K562 (cell line): ENCODE measurements around the gene ABHD16A. TPM values are rescaled to one million over a fixed set of nuclear protein-coding genes. Genes with fewer than 3 reads are reported as not detected.

Experiments used
- ASH1L ChIP-seq: fragments of 450-650 bp; IDR thresholded peaks from 2 replicates; pipeline ENCODE4 v1.6.1; 2018; ENCODE audit warnings: borderline replicate concordance, mild to moderate bottlenecking, low read depth; ENCODE audit not compliant: partially characterized antibody
- CSDE1 ChIP-seq, 2 experiments: fragments of 450-650 bp; IDR thresholded peaks; 2 replicates each; pipeline ENCODE4 v1.6.1; 2016; ENCODE audit warnings: mild to moderate bottlenecking in 1 of 2
- GTF2A2 ChIP-seq: IDR thresholded peaks from 2 replicates; pipeline ENCODE4 v1.6.1; 2016; ENCODE audit warnings: mild to moderate bottlenecking, missing genetic modification characterization, missing compliant biosample characterization
- GTF2E2 ChIP-seq: fragments of 200-800 bp; sonication (Bioruptor generic); IDR thresholded peaks from 2 replicates; pipeline ENCODE4 v1.6.1; 2016; ENCODE audit warnings: missing genetic modification characterization, missing compliant biosample characterization
- HMG20B ChIP-seq: fragments of 250-450 bp; sonication (Bioruptor Pico); IDR thresholded peaks from 2 replicates; pipeline ENCODE4 v1.5.0; 2021; ENCODE audit warnings: mild to moderate bottlenecking
- HNRNPH1 ChIP-seq: fragments of 200-400 bp; formaldehyde crosslinking; optimal IDR thresholded peaks from 2 replicates; pipeline ENCODE3; 2017; ENCODE audit warnings: low read depth, mild to moderate bottlenecking, low read length, moderate library complexity
- IRF2 ChIP-seq: sonication (generic); formaldehyde crosslinking; IDR thresholded peaks from 2 replicates; pipeline ENCODE4 v1.8.1; 2022; ENCODE audit warnings: mild to moderate bottlenecking, missing genetic modification reagents
- PREB ChIP-seq: sonication (generic); formaldehyde crosslinking; IDR thresholded peaks from 2 replicates; pipeline ENCODE4 v1.8.1; 2023; ENCODE audit warnings: mild to moderate bottlenecking, missing genetic modification reagents
- RNF2 ChIP-seq: sonication (generic); IDR thresholded peaks from 2 replicates; pipeline ENCODE4 v1.6.1; 2016
- SIX5 ChIP-seq, 2 experiments: IDR thresholded peaks; 2 replicates each; pipeline ENCODE4 v1.6.1; 2011; ENCODE audit warnings: low read length in 2 of 2, borderline replicate concordance in 1 of 2, low read depth in 1 of 2, mild to moderate bottlenecking in 1 of 2, moderate library complexity in 1 of 2; ENCODE audit not compliant: insufficient read depth in 1 of 2
- SREBF1 ChIP-seq: fragments of 150-350 bp; IDR thresholded peaks from 2 replicates; pipeline ENCODE4 v1.6.1; 2014; ENCODE audit warnings: antibody characterized with exemption, low read depth, low read length, borderline replicate concordance
- SUPT5H ChIP-seq: fragments of 450-650 bp; IDR thresholded peaks from 2 replicates; pipeline ENCODE4 v1.6.1; 2016
- TRIM28 ChIP-seq: fragments of 450-650 bp; IDR thresholded peaks from 2 replicates; pipeline ENCODE4 v1.6.1; 2017
- YY1 ChIP-seq, 3 experiments: IDR thresholded peaks; 2 replicates each; pipeline ENCODE4 v1.6.1; 2011; ENCODE audit warnings: low read length in 2 of 3, mild to moderate bottlenecking in 2 of 3, moderate library complexity in 2 of 3, borderline replicate concordance in 1 of 3, control low read depth in 1 of 3, low read depth in 1 of 3; ENCODE audit not compliant: insufficient read depth in 3 of 3, insufficient replicate concordance in 2 of 3, control insufficient read depth in 1 of 3, insufficient read length in 1 of 3; ENCODE audit errors: extremely low read depth in 1 of 3
- ZBTB1 ChIP-seq: sonication (generic); formaldehyde crosslinking; IDR thresholded peaks from 2 replicates; pipeline ENCODE4 v1.8.1; 2023; ENCODE audit warnings: missing genetic modification reagents, low read depth, mild to moderate bottlenecking, borderline replicate concordance
- ZBTB49 ChIP-seq: sonication (generic); formaldehyde crosslinking; IDR thresholded peaks from 2 replicates; pipeline ENCODE4 v1.8.0; 2022; ENCODE audit warnings: missing genetic modification reagents, mild to moderate bottlenecking, borderline replicate concordance
- ZMIZ1 ChIP-seq, 2 experiments: fragments of 150-350 bp in 1 of 2; IDR thresholded peaks; 2 replicates each; pipeline ENCODE4 v1.6.1; 2012 to 2016; ENCODE audit warnings: low read depth in 2 of 2, low read length in 2 of 2, mild to moderate bottlenecking in 1 of 2, moderate library complexity in 1 of 2
- polyA plus RNA-seq, 8 experiments: library from polyadenylated mRNA; depleted of rRNA in 4 of 8; stranded (reverse) in 5 of 8; unstranded in 3 of 8; fragments of >200 nt; fragmentation: Nextera tagmentation in 2 of 8; fragmentation: Illumina TruSeq in 1 of 8; extraction: Ambion mirVana in 2 of 8; extraction: Trizol in 1 of 8; gene quantifications; 2 replicates each; pipeline versions ENCODE4 v1.2.1 to v1.2.3, GENCODE V29; 2011 to 2014; ENCODE audit warnings: inconsistent platforms in 1 of 8, missing spikeins in 1 of 8
- total RNA-seq, 7 experiments: library from RNA; depleted of rRNA in 6 of 7; stranded (reverse); fragments of >200 nt in 6 of 7; fragmentation: Illumina TruSeq in 2 of 7; extraction: Trizol in 2 of 7; gene quantifications; 2 replicates each; pipeline versions ENCODE4 v1.2.1 to v1.2.3, GENCODE V29; 2011 to 2021; ENCODE audit warnings: low replicate concordance in 1 of 7
- TF ChIP-seq, protein P1 (sequence below): sonication (generic); formaldehyde crosslinking; IDR thresholded peaks from 2 replicates; pipeline ENCODE4 v1.4.0; 2020; ENCODE audit warnings: mild to moderate bottlenecking, missing genetic modification reagents

ABHD16A gene
- total and polyA plus RNA-seq, 9 of the 15 experiments (the other 6 are each of a cell fraction or from before 2014, with no cell fraction given): 25.8 to 120 (median 81.6) TPM

GRCh38 chr6:31700740-31701401, 2.3 kb downstream of the ABHD16A start (continued):
- TF ChIP-seq HMG20B (no peak), RNF2 (no peak), SIX5 (IDR thresholded peaks at IDR 0.05; ENCODE audit: borderline replicate concordance in 1 of 2, insufficient read depth in 1 of 2, low read depth in 1 of 2, low read length in 2 of 2) (no peak), TRIM28 (no peak), GTF2E2 (no peak), SUPT5H (peak; percentile 29; the same call in 1 of the 2 replicates), ZMIZ1 (IDR thresholded peaks at IDR 0.05; ENCODE audit: low read depth in 2 of 2, low read length in 2 of 2) (no peak), ASH1L (no peak), SREBF1 (0 out of 2 replicates have a peak, but pooled peaks have one; percentile 23), YY1 (IDR thresholded peaks at IDR 0.05; ENCODE audit: borderline replicate concordance in 1 of 3, control insufficient read depth in 1 of 3, extremely low read depth in 1 of 3, insufficient read depth in 3 of 3, insufficient read length in 1 of 3, insufficient replicate concordance in 2 of 3, low read depth in 1 of 3, low read length in 2 of 3) (no peak), ZBTB49 (CRISPR knock-in tag) (0 out of 2 replicates have a peak, but pooled peaks have one; percentile 26), IRF2 (CRISPR knock-in tag) (peak; percentile 60; the same call in 1 of the 2 replicates), ZBTB1 (0 out of 2 replicates have a peak, but pooled peaks have one; percentile 46), CSDE1 (IDR thresholded peaks at IDR 0.05) (peak in 1 of 2 experiments; percentile 37; a peak in 1 of 4 replicates), HNRNPH1 (no peak), GTF2A2 (tag) (no peak), PREB (CRISPR knock-in tag) (peak; percentile 42; the same call in 1 of the 2 replicates)
- TF ChIP-seq, protein P1, sequence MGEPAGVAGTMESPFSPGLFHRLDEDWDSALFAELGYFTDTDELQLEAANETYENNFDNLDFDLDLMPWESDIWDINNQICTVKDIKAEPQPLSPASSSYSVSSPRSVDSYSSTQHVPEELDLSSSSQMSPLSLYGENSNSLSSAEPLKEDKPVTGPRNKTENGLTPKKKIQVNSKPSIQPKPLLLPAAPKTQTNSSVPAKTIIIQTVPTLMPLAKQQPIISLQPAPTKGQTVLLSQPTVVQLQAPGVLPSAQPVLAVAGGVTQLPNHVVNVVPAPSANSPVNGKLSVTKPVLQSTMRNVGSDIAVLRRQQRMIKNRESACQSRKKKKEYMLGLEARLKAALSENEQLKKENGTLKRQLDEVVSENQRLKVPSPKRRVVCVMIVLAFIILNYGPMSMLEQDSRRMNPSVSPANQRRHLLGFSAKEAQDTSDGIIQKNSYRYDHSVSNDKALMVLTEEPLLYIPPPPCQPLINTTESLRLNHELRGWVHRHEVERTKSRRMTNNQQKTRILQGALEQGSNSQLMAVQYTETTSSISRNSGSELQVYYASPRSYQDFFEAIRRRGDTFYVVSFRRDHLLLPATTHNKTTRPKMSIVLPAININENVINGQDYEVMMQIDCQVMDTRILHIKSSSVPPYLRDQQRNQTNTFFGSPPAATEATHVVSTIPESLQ (CRISPR knock-in tag): no peak
